ENCODE data around the gene OPA1. TPM values are rescaled to one million over a fixed set of nuclear protein-coding genes. Genes with fewer than 3 reads are reported as not detected.

The OPA1 gene
- total and polyA plus RNA-seq, 4 donors: 13.2 to 54.5 (median 33.4) TPM

DNA sequence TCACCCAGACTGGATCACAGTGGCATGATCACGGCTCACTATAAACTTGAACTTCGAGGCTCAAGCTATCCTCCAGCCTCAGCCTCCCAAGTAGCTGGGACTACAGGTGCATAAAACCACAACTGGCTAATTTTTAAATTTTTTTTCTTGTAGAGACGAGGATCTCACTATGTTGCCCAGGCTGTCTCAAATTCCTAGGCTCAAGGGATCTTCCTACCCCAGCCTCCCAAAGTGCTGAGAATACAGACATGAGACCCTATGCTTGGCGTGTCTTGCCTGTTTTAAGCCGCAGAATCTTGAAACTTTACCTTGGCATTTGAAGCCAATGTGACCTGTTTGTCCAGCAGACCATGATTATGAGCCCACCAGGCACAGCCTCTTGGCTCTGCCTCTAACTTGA, 119.9 kb downstream of the OPA1 start:
- DNase-seq (ENCODE audit: low spot score): no peak
- WGBS: 96% methylated on average over 5 of the region's 5 CpGs
- H3K36me3 ChIP-seq (ENCODE audit: control insufficient read depth in 4 of 4, insufficient read depth in 3 of 4, low read depth in 1 of 4, low read length in 3 of 4): peaks cover 0 to 2% (median 0%) of the 10 kb centered on the region in 4 donors
- peaks cover 0 to 4% (median 2%) of the 10 kb centered on the region in 4 donors for H3K9me3 ChIP-seq (ENCODE audit: control insufficient read depth in 4 of 4, low read length in 3 of 4)
- no peak for TF ChIP-seq RXRA (IDR thresholded peaks at IDR 0.05)
- TF ChIP-seq, protein P1, sequence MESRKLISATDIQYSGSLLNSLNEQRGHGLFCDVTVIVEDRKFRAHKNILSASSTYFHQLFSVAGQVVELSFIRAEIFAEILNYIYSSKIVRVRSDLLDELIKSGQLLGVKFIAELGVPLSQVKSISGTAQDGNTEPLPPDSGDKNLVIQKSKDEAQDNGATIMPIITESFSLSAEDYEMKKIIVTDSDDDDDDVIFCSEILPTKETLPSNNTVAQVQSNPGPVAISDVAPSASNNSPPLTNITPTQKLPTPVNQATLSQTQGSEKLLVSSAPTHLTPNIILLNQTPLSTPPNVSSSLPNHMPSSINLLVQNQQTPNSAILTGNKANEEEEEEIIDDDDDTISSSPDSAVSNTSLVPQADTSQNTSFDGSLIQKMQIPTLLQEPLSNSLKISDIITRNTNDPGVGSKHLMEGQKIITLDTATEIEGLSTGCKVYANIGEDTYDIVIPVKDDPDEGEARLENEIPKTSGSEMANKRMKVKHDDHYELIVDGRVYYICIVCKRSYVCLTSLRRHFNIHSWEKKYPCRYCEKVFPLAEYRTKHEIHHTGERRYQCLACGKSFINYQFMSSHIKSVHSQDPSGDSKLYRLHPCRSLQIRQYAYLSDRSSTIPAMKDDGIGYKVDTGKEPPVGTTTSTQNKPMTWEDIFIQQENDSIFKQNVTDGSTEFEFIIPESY (IDR thresholded peaks at IDR 0.05): no peak
- TF ChIP-seq GABPA (IDR thresholded peaks at IDR 0.05 in 1 of 2, conservative IDR thresholded peaks at IDR 0.05 in 1 of 2): no peak
- TF ChIP-seq TAF1 (conservative IDR thresholded peaks at IDR 0.05): no peak
- TF ChIP-seq YY1 (IDR thresholded peaks at IDR 0.05): no peak
- TF ChIP-seq, protein P2, sequence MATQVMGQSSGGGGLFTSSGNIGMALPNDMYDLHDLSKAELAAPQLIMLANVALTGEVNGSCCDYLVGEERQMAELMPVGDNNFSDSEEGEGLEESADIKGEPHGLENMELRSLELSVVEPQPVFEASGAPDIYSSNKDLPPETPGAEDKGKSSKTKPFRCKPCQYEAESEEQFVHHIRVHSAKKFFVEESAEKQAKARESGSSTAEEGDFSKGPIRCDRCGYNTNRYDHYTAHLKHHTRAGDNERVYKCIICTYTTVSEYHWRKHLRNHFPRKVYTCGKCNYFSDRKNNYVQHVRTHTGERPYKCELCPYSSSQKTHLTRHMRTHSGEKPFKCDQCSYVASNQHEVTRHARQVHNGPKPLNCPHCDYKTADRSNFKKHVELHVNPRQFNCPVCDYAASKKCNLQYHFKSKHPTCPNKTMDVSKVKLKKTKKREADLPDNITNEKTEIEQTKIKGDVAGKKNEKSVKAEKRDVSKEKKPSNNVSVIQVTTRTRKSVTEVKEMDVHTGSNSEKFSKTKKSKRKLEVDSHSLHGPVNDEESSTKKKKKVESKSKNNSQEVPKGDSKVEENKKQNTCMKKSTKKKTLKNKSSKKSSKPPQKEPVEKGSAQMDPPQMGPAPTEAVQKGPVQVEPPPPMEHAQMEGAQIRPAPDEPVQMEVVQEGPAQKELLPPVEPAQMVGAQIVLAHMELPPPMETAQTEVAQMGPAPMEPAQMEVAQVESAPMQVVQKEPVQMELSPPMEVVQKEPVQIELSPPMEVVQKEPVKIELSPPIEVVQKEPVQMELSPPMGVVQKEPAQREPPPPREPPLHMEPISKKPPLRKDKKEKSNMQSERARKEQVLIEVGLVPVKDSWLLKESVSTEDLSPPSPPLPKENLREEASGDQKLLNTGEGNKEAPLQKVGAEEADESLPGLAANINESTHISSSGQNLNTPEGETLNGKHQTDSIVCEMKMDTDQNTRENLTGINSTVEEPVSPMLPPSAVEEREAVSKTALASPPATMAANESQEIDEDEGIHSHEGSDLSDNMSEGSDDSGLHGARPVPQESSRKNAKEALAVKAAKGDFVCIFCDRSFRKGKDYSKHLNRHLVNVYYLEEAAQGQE (IDR thresholded peaks at IDR 0.05): no peak
- no peak for TF ChIP-seq FOXA2 (IDR thresholded peaks at IDR 0.05)
- TF ChIP-seq, protein P3, sequence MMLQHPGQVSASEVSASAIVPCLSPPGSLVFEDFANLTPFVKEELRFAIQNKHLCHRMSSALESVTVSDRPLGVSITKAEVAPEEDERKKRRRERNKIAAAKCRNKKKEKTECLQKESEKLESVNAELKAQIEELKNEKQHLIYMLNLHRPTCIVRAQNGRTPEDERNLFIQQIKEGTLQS (IDR thresholded peaks at IDR 0.05): no peak
- no peak for TF ChIP-seq RAD21 (IDR thresholded peaks at IDR 0.05)
- no peak for TF ChIP-seq JUND (IDR thresholded peaks at IDR 0.05)
- TF ChIP-seq EGR1 (IDR thresholded peaks at IDR 0.05; ENCODE audit: low read depth in 2 of 2): no peak
- H3K27ac ChIP-seq (ENCODE audit: low read depth in 1 of 2, low read length in 2 of 2): no peak overlapping the region
- no peaks in the 10 kb centered on the region for H3K4me1 ChIP-seq (ENCODE audit: control insufficient read depth in 4 of 4, insufficient read depth in 4 of 4, low read length in 3 of 4)
- H3K9ac ChIP-seq (ENCODE audit: low read depth in 1 of 2, low read length in 2 of 2): no peak overlapping the region
- no peaks in the 10 kb centered on the region for H3K27me3 ChIP-seq (ENCODE audit: control insufficient read depth in 4 of 4, insufficient read depth in 4 of 4, low read length in 3 of 4)
- H3K4me3 ChIP-seq (ENCODE audit: low read depth in 1 of 3, low read length in 3 of 3): no peak overlapping the region

DNA sequence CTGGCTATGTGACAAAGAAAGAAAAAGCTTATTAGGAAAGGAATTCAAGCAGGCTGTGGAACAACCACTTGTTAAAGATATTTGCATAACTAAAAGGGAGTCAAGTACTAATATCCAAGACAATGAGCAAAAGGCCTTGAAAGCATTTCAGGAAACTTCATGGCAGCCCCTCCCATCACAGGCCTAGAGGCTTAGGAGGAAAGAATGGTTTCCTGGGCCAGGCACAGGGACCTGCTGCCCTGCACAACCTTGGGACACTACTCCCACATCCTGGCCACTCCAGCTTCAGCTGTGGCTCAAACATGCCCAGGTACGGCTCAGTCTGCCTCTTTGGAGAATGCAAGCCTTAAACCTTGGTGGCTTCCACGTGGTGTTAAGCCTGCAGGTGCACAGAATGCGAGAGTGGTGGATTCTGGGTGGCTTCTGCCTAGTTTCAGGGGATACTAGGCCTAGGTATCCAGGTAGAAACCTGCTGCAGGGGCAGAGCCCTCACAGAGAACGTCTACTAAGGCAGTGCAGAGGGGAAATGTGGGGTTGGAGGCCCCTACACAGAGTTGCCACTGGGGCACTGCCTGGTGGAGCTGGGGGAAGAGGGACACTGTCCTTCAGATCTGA, 121.6 kb downstream of the OPA1 start:
- peaks cover 0 to 2% (median 0%) of the 10 kb centered on the region in 4 donors for H3K36me3 ChIP-seq (ENCODE audit: control insufficient read depth in 4 of 4, insufficient read depth in 3 of 4, low read depth in 1 of 4, low read length in 3 of 4)
- DNase-seq (ENCODE audit: low spot score): no peak
- 90% methylated on average over 4 of the region's 4 CpGs for WGBS

More for the DNA sequence above, 121.6 kb downstream of the OPA1 start:
- Histone ChIP-seq H3K9ac (ENCODE audit: low read depth in 1 of 2, low read length in 2 of 2) (no peak overlapping the region), H3K4me3 (ENCODE audit: low read depth in 1 of 3, low read length in 3 of 3) (no peak overlapping the region), H3K9me3 (ENCODE audit: control insufficient read depth in 4 of 4, low read length in 3 of 4) (peaks cover 0 to 4% (median 2%) of the 10 kb centered on the region in 4 donors), H3K4me1 (ENCODE audit: control insufficient read depth in 4 of 4, insufficient read depth in 4 of 4, low read length in 3 of 4) (no peaks in the 10 kb centered on the region), H3K27me3 (ENCODE audit: control insufficient read depth in 4 of 4, insufficient read depth in 4 of 4, low read length in 3 of 4) (no peaks in the 10 kb centered on the region), H3K27ac (ENCODE audit: low read depth in 1 of 2, low read length in 2 of 2) (no peak overlapping the region)
- TF ChIP-seq, protein P4, sequence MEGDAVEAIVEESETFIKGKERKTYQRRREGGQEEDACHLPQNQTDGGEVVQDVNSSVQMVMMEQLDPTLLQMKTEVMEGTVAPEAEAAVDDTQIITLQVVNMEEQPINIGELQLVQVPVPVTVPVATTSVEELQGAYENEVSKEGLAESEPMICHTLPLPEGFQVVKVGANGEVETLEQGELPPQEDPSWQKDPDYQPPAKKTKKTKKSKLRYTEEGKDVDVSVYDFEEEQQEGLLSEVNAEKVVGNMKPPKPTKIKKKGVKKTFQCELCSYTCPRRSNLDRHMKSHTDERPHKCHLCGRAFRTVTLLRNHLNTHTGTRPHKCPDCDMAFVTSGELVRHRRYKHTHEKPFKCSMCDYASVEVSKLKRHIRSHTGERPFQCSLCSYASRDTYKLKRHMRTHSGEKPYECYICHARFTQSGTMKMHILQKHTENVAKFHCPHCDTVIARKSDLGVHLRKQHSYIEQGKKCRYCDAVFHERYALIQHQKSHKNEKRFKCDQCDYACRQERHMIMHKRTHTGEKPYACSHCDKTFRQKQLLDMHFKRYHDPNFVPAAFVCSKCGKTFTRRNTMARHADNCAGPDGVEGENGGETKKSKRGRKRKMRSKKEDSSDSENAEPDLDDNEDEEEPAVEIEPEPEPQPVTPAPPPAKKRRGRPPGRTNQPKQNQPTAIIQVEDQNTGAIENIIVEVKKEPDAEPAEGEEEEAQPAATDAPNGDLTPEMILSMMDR (IDR thresholded peaks at IDR 0.05; ENCODE audit: low read depth, low read length, missing input control): no peak
- TF ChIP-seq, protein P3 (IDR thresholded peaks at IDR 0.05): no peak
- no peak for TF ChIP-seq FOXA2 (IDR thresholded peaks at IDR 0.05)
- no peak for TF ChIP-seq NR2F2 (IDR thresholded peaks at IDR 0.05)
- no peak for TF ChIP-seq HNF4G (IDR thresholded peaks at IDR 0.05)
- TF ChIP-seq EGR1 (IDR thresholded peaks at IDR 0.05; ENCODE audit: low read depth in 2 of 2): no peak
- no peak for TF ChIP-seq TAF1 (conservative IDR thresholded peaks at IDR 0.05)
- no peak for TF ChIP-seq RXRA (IDR thresholded peaks at IDR 0.05)
